PC-9 (cell line): ENCODE results near the gene SHTN1. TPM values are rescaled to one million over a fixed set of nuclear protein-coding genes. Genes with fewer than 3 reads are reported as not detected.

Experiments
- BruUV-seq: library from RNA; stranded (reverse); fragments of 400-500 nt; replicated peaks from 2 replicates; lab custom pipeline; 2021; lab: Mats Ljungman, UMichigan
- CTCF ChIA-PET: fragments of 300-600 bp; sonication (Branson Sonifier 250); formaldehyde crosslinking; loops from one replicate; lab custom pipeline; 2022; ENCODE audit warnings: antibody characterized with exemption; lab: Charles Lee
- POLR2A ChIA-PET: fragments of 300-600 bp; sonication (Branson Sonifier 250); formaldehyde crosslinking; loops from one replicate; lab custom pipeline; 2022; ENCODE audit warnings: antibody characterized with exemption; ENCODE audit not compliant: unreplicated experiment; lab: Charles Lee
- DNase-seq, 2 experiments: peaks; one replicate each; pipeline versions ENCODE4 v3.0.0 to v3.0.0-alpha.2; 2015 to 2022; ENCODE audit warnings: mixed read lengths in 1 of 2
- H2AFZ ChIP-seq: fragments of 200-600 bp; sonication (generic); 2 replicates; pipeline ENCODE4 v1.8.1; 2017; ENCODE audit warnings: antibody characterized with exemption
- H3F3A ChIP-seq: fragments of 200-600 bp; sonication (generic); 2 replicates; pipeline ENCODE4 v1.8.1; 2017; ENCODE audit warnings: antibody characterized with exemption, mild to moderate bottlenecking, low read depth; ENCODE audit not compliant: insufficient read depth
- H3K27ac ChIP-seq: fragments of 200-600 bp; sonication (generic); 2 replicates; pipeline ENCODE4 v1.6.1; 2016; ENCODE audit warnings: mixed run types
- H3K27me3 ChIP-seq: fragments of 200-600 bp; sonication (generic); 2 replicates; pipeline ENCODE4 v1.6.1; 2016; ENCODE audit warnings: low read depth, mixed run types; ENCODE audit not compliant: insufficient read depth
- H3K36me3 ChIP-seq: fragments of 200-600 bp; sonication (generic); 2 replicates; pipeline ENCODE4 v1.6.1; 2016; ENCODE audit warnings: low read depth, mixed run types
- H3K4me1 ChIP-seq: fragments of 200-600 bp; sonication (generic); replicated peaks from 2 replicates; pipeline ENCODE4 v1.6.1; 2016; ENCODE audit warnings: mixed run types; ENCODE audit not compliant: insufficient read depth
- H3K4me2 ChIP-seq: fragments of 200-600 bp; sonication (generic); 2 replicates; pipeline ENCODE4 v1.6.1; 2017; ENCODE audit warnings: mixed run types
- H3K4me3 ChIP-seq: fragments of 200-600 bp; sonication (generic); 2 replicates; pipeline ENCODE4 v1.6.1; 2016; ENCODE audit warnings: mixed run types
- H3K79me2 ChIP-seq: fragments of 200-600 bp; sonication (generic); 2 replicates; pipeline ENCODE4 v1.6.1; 2017; ENCODE audit warnings: low read depth, mixed run types
- H3K9me2 ChIP-seq: fragments of 200-600 bp; sonication (generic); 2 replicates; pipeline ENCODE4 v1.8.1; 2017; ENCODE audit warnings: mild to moderate bottlenecking; ENCODE audit not compliant: insufficient read depth
- H3K9me3 ChIP-seq: fragments of 200-600 bp; sonication (generic); 2 replicates; pipeline ENCODE4 v1.8.1; 2016; ENCODE audit warnings: low read depth; ENCODE audit not compliant: insufficient read depth
- H4K20me1 ChIP-seq: fragments of 200-600 bp; sonication (generic); 2 replicates; pipeline ENCODE4 v1.8.1; 2017; ENCODE audit not compliant: insufficient read depth
- EZH2 ChIP-seq: fragments of 200-600 bp; sonication (generic); IDR thresholded peaks from 2 replicates; pipeline ENCODE4 v1.8.0; 2017; ENCODE audit warnings: antibody characterized with exemption, low read depth
- intact Hi-C: fragments of 100-400 bp; cut with micrococcal nuclease; formaldehyde crosslinking; loops from one replicate; pipeline ENCODE4 v1.10.0; 2022; ENCODE audit not compliant: unreplicated experiment
- total RNA-seq: library from RNA; stranded (reverse); gene quantifications from 2 replicates; pipeline ENCODE4 v1.2.3, GENCODE V29; 2021
- TF ChIP-seq, protein P1 (sequence below): fragments of 200-600 bp; sonication (generic); conservative IDR thresholded peaks from 2 replicates; pipeline ENCODE4 v1.6.1; 2017; ENCODE audit warnings: mixed run types, antibody characterized with exemption, mild to moderate bottlenecking, moderate library complexity

The SHTN1 gene
- total RNA-seq, 1 experiment from 2014 or later: 33.6 TPM

DNA sequence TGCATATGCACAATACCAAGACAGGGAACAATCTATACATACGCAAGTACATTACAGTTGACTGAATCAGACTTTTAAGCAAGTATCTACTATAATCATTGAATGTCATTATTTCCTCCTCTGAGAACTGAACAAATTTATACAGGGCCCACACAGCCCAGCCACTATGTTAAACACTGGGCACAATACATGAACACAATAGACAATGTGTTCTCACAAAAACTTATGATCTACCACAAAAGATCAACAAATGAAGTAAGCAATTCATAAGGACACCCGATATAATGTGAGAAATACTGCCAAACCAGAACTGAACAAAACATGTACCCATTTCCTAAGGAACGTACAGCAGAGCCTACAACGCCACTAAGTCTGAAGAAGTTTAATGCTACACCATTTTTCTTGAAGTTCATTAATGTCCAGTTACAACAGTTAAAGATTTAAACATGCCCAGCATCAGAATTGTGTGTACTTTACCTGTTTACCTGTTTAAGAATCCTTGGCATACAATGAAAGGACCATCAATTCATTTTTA lies 31.5 kb downstream of the SHTN1 start:
- no peak for DNase-seq
- Histone ChIP-seq H4K20me1 (no peaks in the 10 kb centered on the region; the same call in 1 of the 2 replicates), H3K36me3 (no peaks in the 10 kb centered on the region), H3K9me2 (no peaks in the 10 kb centered on the region), H3F3A (peaks cover 22% of the 10 kb centered on the region; the same call in 1 of the 2 replicates), H2AFZ (no peak overlapping the region), H3K4me2 (peak overlapping the region; percentile 60; the same call in 1 of the 2 replicates), H3K27me3 (no peaks in the 10 kb centered on the region), H3K27ac (no peak overlapping the region), H3K79me2 (0 out of 2 replicates have a peak, but pooled peaks cover 3% of the 10 kb centered on the region), H3K4me3 (no peak overlapping the region), H3K9me3 (no peaks in the 10 kb centered on the region), H3K4me1 (peaks cover 21% of the 10 kb centered on the region)
- ChIA-PET CTCF (no interaction called here), POLR2A (no interaction called here)
- BruUV-seq: no TSS peak
- TF ChIP-seq, protein P1, sequence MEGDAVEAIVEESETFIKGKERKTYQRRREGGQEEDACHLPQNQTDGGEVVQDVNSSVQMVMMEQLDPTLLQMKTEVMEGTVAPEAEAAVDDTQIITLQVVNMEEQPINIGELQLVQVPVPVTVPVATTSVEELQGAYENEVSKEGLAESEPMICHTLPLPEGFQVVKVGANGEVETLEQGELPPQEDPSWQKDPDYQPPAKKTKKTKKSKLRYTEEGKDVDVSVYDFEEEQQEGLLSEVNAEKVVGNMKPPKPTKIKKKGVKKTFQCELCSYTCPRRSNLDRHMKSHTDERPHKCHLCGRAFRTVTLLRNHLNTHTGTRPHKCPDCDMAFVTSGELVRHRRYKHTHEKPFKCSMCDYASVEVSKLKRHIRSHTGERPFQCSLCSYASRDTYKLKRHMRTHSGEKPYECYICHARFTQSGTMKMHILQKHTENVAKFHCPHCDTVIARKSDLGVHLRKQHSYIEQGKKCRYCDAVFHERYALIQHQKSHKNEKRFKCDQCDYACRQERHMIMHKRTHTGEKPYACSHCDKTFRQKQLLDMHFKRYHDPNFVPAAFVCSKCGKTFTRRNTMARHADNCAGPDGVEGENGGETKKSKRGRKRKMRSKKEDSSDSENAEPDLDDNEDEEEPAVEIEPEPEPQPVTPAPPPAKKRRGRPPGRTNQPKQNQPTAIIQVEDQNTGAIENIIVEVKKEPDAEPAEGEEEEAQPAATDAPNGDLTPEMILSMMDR: no peak
- no peak for TF ChIP-seq EZH2
- intact Hi-C loops: no loop called here

- H3F3A ChIP-seq: peaks cover 22% of the 10 kb centered on the region; the same call in 1 of the 2 replicates
- intact Hi-C loops: no loop called here
- no peak for TF ChIP-seq EZH2
- TF ChIP-seq, protein P1: no peak
- no peaks in the 10 kb centered on the region for H3K27me3 ChIP-seq
- H3K9me3 ChIP-seq: no peaks in the 10 kb centered on the region
- no peak overlapping the region for H2AFZ ChIP-seq
- no peaks in the 10 kb centered on the region for H3K9me2 ChIP-seq
- no peak overlapping the region for H3K4me2 ChIP-seq
- 0 out of 2 replicates have a peak, but pooled peaks cover 3% of the 10 kb centered on the region for H3K79me2 ChIP-seq
- no peak overlapping the region for H3K27ac ChIP-seq
- no peak overlapping the region for H3K4me3 ChIP-seq
- H3K36me3 ChIP-seq: no peaks in the 10 kb centered on the region
- no TSS peak for BruUV-seq
- CTCF ChIA-PET: no interaction called here
- peaks cover 21% of the 10 kb centered on the region for H3K4me1 ChIP-seq
- no peaks in the 10 kb centered on the region; the same call in 1 of the 2 replicates for H4K20me1 ChIP-seq
- DNase-seq: no peak
- POLR2A ChIA-PET: no interaction called here
These were observed 32.9 kb downstream of the SHTN1 start for GRCh38 chr10:116972131-116972530.

DNA sequence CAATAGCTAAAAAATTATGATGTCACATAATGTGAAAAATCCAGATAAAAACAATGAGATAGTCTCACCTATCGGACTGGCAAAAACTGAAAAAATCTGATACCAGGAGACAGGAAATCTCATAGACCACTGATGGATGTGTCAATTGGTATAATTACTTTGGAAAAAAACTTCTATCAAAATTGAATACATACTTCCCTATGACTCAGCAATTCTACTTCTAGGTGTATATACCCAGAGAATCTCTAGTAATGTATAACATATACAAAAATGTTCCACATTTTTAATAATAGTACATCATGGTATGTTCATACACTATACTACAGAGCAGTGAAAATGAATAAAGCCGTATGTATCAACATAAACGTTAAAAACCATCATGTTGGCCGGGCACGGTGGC lies 34.9 kb downstream of the SHTN1 start:
- H3F3A ChIP-seq: peaks cover 16% of the 10 kb centered on the region; the same call in 1 of the 2 replicates
- no peak overlapping the region for H3K27ac ChIP-seq
- H3K9me3 ChIP-seq: no peaks in the 10 kb centered on the region
- H2AFZ ChIP-seq: no peak overlapping the region
- CTCF ChIA-PET: no interaction called here
- TF ChIP-seq EZH2: no peak
- TF ChIP-seq, protein P1: no peak
- peaks cover 18% of the 10 kb centered on the region for H3K4me1 ChIP-seq
- H3K27me3 ChIP-seq: no peaks in the 10 kb centered on the region
- no peaks in the 10 kb centered on the region; the same call in 1 of the 2 replicates for H4K20me1 ChIP-seq
- H3K36me3 ChIP-seq: no peaks in the 10 kb centered on the region
- POLR2A ChIA-PET: no interaction called here
- no peaks in the 10 kb centered on the region for H3K9me2 ChIP-seq
- 0 out of 2 replicates have a peak, but pooled peaks cover 3% of the 10 kb centered on the region for H3K79me2 ChIP-seq
- no peak overlapping the region for H3K4me3 ChIP-seq
- BruUV-seq: no TSS peak
- no peak overlapping the region for H3K4me2 ChIP-seq
- no peak for DNase-seq
- intact Hi-C loops: no loop called here
